ENCODE data around the gene RIN2.

DNA sequence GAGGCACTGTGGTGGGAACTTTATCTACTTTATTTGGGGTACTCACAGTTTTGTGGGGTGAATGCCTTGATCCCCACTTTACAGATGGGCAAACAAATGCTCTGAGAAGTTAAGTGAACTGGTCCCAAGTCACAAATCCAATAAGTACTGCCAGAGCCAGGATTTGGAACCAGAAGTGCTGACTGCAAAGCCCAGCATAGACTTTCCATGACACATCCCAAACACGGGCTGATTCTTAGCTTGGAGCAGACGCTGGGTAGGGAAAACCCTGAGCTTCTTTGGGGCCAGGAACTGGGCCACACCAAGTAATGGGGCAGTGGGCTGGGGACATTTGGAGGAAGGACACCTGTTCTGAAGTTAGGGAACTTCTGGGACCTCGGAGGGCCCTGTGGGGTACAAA is 20.3 kb downstream of the RIN2 start:
- TF ChIP-seq, protein P1, sequence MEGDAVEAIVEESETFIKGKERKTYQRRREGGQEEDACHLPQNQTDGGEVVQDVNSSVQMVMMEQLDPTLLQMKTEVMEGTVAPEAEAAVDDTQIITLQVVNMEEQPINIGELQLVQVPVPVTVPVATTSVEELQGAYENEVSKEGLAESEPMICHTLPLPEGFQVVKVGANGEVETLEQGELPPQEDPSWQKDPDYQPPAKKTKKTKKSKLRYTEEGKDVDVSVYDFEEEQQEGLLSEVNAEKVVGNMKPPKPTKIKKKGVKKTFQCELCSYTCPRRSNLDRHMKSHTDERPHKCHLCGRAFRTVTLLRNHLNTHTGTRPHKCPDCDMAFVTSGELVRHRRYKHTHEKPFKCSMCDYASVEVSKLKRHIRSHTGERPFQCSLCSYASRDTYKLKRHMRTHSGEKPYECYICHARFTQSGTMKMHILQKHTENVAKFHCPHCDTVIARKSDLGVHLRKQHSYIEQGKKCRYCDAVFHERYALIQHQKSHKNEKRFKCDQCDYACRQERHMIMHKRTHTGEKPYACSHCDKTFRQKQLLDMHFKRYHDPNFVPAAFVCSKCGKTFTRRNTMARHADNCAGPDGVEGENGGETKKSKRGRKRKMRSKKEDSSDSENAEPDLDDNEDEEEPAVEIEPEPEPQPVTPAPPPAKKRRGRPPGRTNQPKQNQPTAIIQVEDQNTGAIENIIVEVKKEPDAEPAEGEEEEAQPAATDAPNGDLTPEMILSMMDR (IDR thresholded peaks at IDR 0.05; ENCODE audit: low read length): no peak
- no peak for TF ChIP-seq EZH2 (IDR thresholded peaks at IDR 0.05; ENCODE audit: borderline replicate concordance, low read length)

All from OCI-LY1 (cell line).